ENCODE results near the gene KCNH1. TPM values are rescaled to one million over a fixed set of nuclear protein-coding genes. Genes with fewer than 3 reads are reported as not detected.
A peak's percentile ranks its signal among the peaks of the same experiment; 100 is the strongest.
"Not testable (repeated sequence)": the region's sequence is repeated elsewhere in the genome, so short reads cannot be mapped to it uniquely, and the experiment has no call there.

The KCNH1 gene
- total and polyA plus RNA-seq, 10 of the 15 experiments (the other 5 are each of a cell fraction or from before 2014, with no cell fraction given): 0.02 to 0.04 (median 0.04) TPM; not detected in 7

DNA sequence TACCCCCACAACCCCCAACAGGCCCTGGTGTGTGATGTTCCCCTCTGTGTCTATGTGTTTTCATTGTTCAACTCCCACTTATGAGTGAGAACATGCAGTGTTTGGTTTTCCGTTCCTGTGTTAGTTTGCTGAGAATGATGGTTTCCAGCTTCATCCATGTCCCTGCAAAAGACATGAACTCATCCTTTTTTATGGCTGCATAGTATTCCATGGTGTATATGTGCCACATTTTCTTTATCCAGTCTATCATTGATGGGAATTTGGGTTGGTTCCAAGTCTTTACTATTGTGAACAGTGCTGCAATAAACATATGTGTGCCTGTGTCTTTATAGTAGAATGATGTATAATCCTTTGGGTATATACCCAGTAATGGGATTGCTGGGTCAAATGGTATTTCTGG, 122.8 kb downstream of the KCNH1 start:
- H3K4me2 ChIP-seq (ENCODE audit: control insufficient read depth, insufficient read depth); H3K9me3 ChIP-seq (replicated peaks; ENCODE audit: control insufficient read depth, insufficient read depth, low read length); SMC1A ChIA-PET (ENCODE audit: uncharacterized antibody, unreplicated experiment); FAIRE-seq; H4K20me1 ChIP-seq (ENCODE audit: control insufficient read depth, insufficient read depth); RAD21 ChIA-PET (ENCODE audit: unreplicated experiment); H3K9ac ChIP-seq (ENCODE audit: control insufficient read depth, insufficient read depth, low read length); H3K36me3 ChIP-seq (ENCODE audit: control insufficient read depth in 2 of 2, insufficient read depth in 2 of 2, low read length in 1 of 2); H3K4me1 ChIP-seq (ENCODE audit: control insufficient read depth, insufficient read depth, low read length); H3K79me2 ChIP-seq (ENCODE audit: control insufficient read depth, insufficient read depth, low read length); H3K27me3 ChIP-seq (replicated peaks in 1 of 2; ENCODE audit: control insufficient read depth in 2 of 2, insufficient read depth in 2 of 2, low read length in 1 of 2); CTCF ChIA-PET; in situ Hi-C loops (cut with MboI); DNase-seq (ENCODE audit: low read depth, low spot score); POLR2A ChIA-PET; H3K27ac ChIP-seq (ENCODE audit: control insufficient read depth, insufficient read depth); BruUV-seq (replicated peaks); intact Hi-C loops (cut with micrococcal nuclease; ENCODE audit: unreplicated experiment); ATAC-seq; H3K4me3 ChIP-seq; H2AFZ ChIP-seq (ENCODE audit: control insufficient read depth, low read depth, low read length): not testable (repeated sequence)
- 0% methylated on average over 1 of the region's 1 CpG for WGBS (ENCODE audit: insufficient coverage, insufficient replicate concordance, low lambda C conversion rate, missing lambda C conversion rate)

DNA sequence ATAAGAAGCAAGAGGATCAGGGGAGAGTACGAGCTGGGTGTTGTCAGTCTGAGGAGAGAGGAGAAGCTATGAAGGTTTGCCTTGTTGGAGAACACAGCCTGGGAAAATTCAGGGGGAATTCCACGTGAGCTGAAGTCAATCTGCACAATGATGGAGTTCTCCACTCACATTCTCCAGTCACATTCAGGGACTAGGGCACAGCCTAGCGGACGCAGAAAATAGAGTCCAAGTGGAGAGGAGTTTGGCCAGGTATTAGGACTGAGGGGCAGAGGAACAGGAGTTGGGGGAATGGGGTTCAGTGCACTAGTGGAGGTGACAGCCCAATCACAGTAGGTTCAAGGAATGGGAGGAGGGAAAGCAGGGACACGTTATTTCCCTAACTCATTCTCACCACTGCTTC, 124.0 kb downstream of the KCNH1 start:
- BruUV-seq (replicated peaks): no TSS peak
- CTCF ChIA-PET: interaction anchor here (0.7 kb wide), 1 partner anchor 226 kb away, joined by 3 read pairs; no protein-coding TSS in a partner anchor
- no peak for DNase-seq (ENCODE audit: low read depth, low spot score)
- ATAC-seq: no peak
- RAD21 ChIA-PET (ENCODE audit: unreplicated experiment): no interaction called here
- Histone ChIP-seq H3K9ac (ENCODE audit: control insufficient read depth, insufficient read depth, low read length) (no peak overlapping the region), H3K36me3 (ENCODE audit: control insufficient read depth in 2 of 2, insufficient read depth in 2 of 2, low read length in 1 of 2) (no peaks in the 10 kb centered on the region), H3K27ac (ENCODE audit: control insufficient read depth, insufficient read depth) (no peak overlapping the region), H2AFZ (ENCODE audit: control insufficient read depth, low read depth, low read length) (no peak overlapping the region), H3K4me3 (no peak overlapping the region), H3K27me3 (replicated peaks in 1 of 2; ENCODE audit: control insufficient read depth in 2 of 2, insufficient read depth in 2 of 2, low read length in 1 of 2) (0 out of 4 replicates have a peak, but pooled peaks cover 0 to 2% of the 10 kb centered on the region in 2 experiments), H3K9me3 (replicated peaks; ENCODE audit: control insufficient read depth, insufficient read depth, low read length) (no peaks in the 10 kb centered on the region), H3K79me2 (ENCODE audit: control insufficient read depth, insufficient read depth, low read length) (no peaks in the 10 kb centered on the region), H4K20me1 (ENCODE audit: control insufficient read depth, insufficient read depth) (no peaks in the 10 kb centered on the region), H3K4me1 (ENCODE audit: control insufficient read depth, insufficient read depth, low read length) (no peaks in the 10 kb centered on the region), H3K4me2 (ENCODE audit: control insufficient read depth, insufficient read depth) (no peak overlapping the region)
- SMC1A ChIA-PET (ENCODE audit: uncharacterized antibody, unreplicated experiment): no interaction called here
- 3% methylated on average over 5 of the region's 5 CpGs for WGBS (ENCODE audit: insufficient coverage, insufficient replicate concordance, low lambda C conversion rate, missing lambda C conversion rate)
- in situ Hi-C loops (cut with MboI) (no loop called here), intact Hi-C loops (cut with micrococcal nuclease; ENCODE audit: unreplicated experiment) (no loop called here)
- FAIRE-seq: no peak
- POLR2A ChIA-PET: no interaction called here
- no peak for TF ChIP-seq ASH2L (IDR thresholded peaks at IDR 0.05; ENCODE audit: borderline replicate concordance, low read depth)
- no peak for TF ChIP-seq EZH2 (IDR thresholded peaks at IDR 0.05; ENCODE audit: borderline replicate concordance, control insufficient read depth, low read depth, low read length)
- peak; percentile 16; the same call in 1 of the 2 replicates for TF ChIP-seq SMC3 (IDR thresholded peaks at IDR 0.05; ENCODE audit: borderline replicate concordance, low read length)
- TF ChIP-seq RAD21 (IDR thresholded peaks at IDR 0.05; ENCODE audit: insufficient read depth, low read depth, low read length): 0 out of 2 replicates have a peak, but pooled peaks have one; percentile 12
- no peak for TF ChIP-seq HDGF (IDR thresholded peaks at IDR 0.05)
- TF ChIP-seq SUPT20H (IDR thresholded peaks at IDR 0.05; ENCODE audit: borderline replicate concordance, control insufficient read depth, low read depth, low read length): no peak
- TF ChIP-seq RB1 (IDR thresholded peaks at IDR 0.05; ENCODE audit: borderline replicate concordance): no peak
- TF ChIP-seq, protein P1, sequence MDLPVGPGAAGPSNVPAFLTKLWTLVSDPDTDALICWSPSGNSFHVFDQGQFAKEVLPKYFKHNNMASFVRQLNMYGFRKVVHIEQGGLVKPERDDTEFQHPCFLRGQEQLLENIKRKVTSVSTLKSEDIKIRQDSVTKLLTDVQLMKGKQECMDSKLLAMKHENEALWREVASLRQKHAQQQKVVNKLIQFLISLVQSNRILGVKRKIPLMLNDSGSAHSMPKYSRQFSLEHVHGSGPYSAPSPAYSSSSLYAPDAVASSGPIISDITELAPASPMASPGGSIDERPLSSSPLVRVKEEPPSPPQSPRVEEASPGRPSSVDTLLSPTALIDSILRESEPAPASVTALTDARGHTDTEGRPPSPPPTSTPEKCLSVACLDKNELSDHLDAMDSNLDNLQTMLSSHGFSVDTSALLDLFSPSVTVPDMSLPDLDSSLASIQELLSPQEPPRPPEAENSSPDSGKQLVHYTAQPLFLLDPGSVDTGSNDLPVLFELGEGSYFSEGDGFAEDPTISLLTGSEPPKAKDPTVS (IDR thresholded peaks at IDR 0.05; ENCODE audit: low read depth, low read length): no peak
- TF ChIP-seq, protein P2, sequence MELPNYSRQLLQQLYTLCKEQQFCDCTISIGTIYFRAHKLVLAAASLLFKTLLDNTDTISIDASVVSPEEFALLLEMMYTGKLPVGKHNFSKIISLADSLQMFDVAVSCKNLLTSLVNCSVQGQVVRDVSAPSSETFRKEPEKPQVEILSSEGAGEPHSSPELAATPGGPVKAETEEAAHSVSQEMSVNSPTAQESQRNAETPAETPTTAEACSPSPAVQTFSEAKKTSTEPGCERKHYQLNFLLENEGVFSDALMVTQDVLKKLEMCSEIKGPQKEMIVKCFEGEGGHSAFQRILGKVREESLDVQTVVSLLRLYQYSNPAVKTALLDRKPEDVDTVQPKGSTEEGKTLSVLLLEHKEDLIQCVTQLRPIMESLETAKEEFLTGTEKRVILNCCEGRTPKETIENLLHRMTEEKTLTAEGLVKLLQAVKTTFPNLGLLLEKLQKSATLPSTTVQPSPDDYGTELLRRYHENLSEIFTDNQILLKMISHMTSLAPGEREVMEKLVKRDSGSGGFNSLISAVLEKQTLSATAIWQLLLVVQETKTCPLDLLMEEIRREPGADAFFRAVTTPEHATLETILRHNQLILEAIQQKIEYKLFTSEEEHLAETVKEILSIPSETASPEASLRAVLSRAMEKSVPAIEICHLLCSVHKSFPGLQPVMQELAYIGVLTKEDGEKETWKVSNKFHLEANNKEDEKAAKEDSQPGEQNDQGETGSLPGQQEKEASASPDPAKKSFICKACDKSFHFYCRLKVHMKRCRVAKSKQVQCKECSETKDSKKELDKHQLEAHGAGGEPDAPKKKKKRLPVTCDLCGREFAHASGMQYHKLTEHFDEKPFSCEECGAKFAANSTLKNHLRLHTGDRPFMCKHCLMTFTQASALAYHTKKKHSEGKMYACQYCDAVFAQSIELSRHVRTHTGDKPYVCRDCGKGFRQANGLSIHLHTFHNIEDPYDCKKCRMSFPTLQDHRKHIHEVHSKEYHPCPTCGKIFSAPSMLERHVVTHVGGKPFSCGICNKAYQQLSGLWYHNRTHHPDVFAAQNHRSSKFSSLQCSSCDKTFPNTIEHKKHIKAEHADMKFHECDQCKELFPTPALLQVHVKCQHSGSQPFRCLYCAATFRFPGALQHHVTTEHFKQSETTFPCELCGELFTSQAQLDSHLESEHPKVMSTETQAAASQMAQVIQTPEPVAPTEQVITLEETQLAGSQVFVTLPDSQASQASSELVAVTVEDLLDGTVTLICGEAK (IDR thresholded peaks at IDR 0.05; ENCODE audit: borderline replicate concordance): no peak
- no peak for TF ChIP-seq MTA2 (IDR thresholded peaks at IDR 0.05; ENCODE audit: low read depth)
- TF ChIP-seq ZNF274 (IDR thresholded peaks at IDR 0.05; ENCODE audit: insufficient read depth, insufficient read length): no peak
- TF ChIP-seq ZNF384 (IDR thresholded peaks at IDR 0.05; ENCODE audit: borderline replicate concordance, low read depth, low read length): no peak
- no peak for TF ChIP-seq PML (IDR thresholded peaks at IDR 0.05; ENCODE audit: low read length)

Data from GM12878 (cell line).